LNCaP clone FGC (cell line): ENCODE data around the gene SLC25A14.
"Not testable (repeated sequence)": the region's sequence is repeated elsewhere in the genome, so short reads cannot be mapped to it uniquely, and the experiment has no call there.

Source experiments
- DNase-seq: peaks from one replicate; pipeline ENCODE4 v3.0.0-alpha.2; 2011; ENCODE audit warnings: low read depth
- H3K4me3 ChIP-seq: 2 replicates; pipeline ENCODE4 v1.5.1; 2011; ENCODE audit warnings: mild to moderate bottlenecking, low read depth, low read length, control low read depth
- TF ChIP-seq, protein P1 (sequence below): IDR thresholded peaks from 2 replicates; pipeline ENCODE4 v1.5.1; 2012; ENCODE audit warnings: mild to moderate bottlenecking; ENCODE audit not compliant: control insufficient read depth, insufficient read depth; ENCODE audit errors: extremely low read depth

SLC25A14 gene

DNA sequence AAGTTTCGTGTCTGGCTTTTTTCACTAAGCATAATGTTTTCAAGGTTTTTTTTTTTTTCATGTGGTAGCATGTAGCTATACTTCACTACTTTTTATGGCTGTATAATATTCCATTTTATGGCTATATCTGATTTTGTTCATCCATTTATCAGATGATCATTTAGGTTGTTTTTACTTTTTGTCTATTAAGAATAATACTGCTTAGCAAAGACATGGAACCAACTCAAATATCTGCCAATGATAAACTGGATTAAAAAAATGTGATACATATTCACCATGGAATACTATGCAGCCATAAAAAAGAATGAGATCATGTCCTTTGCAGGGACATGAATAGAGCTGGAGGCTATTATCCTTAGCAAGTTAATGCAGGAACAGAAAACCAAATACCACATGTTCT, 38.3 kb upstream of the SLC25A14 start:
- TF ChIP-seq, protein P1, sequence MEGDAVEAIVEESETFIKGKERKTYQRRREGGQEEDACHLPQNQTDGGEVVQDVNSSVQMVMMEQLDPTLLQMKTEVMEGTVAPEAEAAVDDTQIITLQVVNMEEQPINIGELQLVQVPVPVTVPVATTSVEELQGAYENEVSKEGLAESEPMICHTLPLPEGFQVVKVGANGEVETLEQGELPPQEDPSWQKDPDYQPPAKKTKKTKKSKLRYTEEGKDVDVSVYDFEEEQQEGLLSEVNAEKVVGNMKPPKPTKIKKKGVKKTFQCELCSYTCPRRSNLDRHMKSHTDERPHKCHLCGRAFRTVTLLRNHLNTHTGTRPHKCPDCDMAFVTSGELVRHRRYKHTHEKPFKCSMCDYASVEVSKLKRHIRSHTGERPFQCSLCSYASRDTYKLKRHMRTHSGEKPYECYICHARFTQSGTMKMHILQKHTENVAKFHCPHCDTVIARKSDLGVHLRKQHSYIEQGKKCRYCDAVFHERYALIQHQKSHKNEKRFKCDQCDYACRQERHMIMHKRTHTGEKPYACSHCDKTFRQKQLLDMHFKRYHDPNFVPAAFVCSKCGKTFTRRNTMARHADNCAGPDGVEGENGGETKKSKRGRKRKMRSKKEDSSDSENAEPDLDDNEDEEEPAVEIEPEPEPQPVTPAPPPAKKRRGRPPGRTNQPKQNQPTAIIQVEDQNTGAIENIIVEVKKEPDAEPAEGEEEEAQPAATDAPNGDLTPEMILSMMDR: no peak
- no peak for DNase-seq
- H3K4me3 ChIP-seq: no peak overlapping the region

GRCh38 chrX:130301977-130302376, 37.7 kb upstream of the SLC25A14 start:
- no peak overlapping the region for H3K4me3 ChIP-seq
- no peak for DNase-seq
- TF ChIP-seq, protein P1: no peak

DNA sequence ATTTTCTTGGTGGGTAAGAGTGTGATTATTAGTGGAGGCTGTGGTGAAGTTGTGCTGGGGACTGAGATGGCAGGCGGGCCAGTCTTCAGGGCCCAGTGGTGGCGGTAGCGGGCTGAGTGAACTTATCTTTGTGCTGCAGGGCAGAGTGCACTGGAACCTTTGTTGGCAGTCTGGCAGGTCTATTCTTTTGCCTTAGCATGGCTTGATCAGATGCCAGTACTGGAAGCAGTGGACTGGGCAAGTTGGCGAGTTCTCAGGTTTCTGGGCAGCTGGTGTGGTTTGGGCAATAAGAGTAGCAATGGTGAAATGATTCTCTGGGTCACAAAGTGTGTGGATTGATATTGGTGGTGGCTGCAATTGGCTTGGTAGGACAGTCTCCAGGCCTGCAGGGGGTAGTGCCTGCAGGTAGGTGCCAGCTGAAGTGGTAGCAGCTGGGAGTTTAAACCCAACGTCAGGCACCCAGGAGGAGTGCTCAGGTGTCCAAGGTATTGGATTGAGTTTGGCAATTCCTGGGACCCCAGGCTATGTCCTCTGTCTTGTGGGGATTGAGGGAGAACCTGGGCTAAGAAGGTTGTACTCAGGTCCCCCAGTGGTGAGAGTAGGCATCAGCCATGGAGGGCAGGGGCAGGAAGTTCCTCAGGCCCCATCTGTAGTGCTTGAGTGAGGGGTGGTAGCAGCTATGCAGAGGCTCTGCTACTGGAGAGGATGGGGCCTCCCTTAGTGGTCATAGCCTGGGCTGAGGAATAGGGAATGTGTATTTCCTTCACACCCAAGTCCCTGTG, 34.9 kb upstream of the SLC25A14 start:
- TF ChIP-seq, protein P1: no peak
- H3K4me3 ChIP-seq: no peak overlapping the region
- no peak for DNase-seq

DNA sequence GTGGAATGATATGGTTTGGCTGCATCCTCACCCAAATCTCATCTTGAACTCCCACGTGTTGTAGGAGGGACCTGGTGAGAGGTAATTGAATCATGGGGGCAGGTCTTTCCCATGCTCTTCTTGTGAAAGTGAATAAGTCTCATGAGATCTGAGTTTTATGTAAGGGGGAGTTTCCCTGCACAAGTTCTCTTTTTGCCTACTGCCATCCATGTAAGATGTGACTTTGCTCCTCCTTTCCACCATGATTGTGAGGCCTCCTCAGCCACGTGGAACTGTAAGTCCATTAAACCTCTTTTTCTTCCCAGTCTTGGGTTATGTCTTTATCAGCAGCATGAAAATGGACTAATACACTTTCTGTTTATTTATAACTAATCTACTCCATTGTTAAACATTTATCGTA, 19.8 kb upstream of the SLC25A14 start:
- H3K4me3 ChIP-seq, DNase-seq: not testable (repeated sequence)

DNA sequence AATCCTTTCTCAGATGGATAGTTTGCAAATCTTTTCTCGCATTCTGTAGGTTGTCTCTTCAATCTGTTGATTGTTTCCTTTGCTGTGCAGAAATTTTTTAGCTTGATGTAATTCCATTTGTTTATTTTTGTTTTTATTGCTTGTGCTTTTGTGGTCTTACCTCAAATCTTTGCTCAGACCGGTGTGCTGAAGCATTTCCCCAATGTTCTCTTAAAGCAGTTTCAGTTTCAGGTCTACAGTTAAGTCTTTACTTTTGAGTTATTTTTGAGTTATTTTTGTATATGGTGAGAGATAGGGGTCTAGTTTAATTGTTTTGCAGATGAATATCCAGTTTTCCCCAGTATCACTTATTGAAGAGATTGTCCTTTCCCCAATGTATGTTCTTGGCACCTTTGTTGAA, 18.2 kb upstream of the SLC25A14 start:
- TF ChIP-seq, protein P1: no peak
- DNase-seq: no peak
- no peak overlapping the region for H3K4me3 ChIP-seq

DNA sequence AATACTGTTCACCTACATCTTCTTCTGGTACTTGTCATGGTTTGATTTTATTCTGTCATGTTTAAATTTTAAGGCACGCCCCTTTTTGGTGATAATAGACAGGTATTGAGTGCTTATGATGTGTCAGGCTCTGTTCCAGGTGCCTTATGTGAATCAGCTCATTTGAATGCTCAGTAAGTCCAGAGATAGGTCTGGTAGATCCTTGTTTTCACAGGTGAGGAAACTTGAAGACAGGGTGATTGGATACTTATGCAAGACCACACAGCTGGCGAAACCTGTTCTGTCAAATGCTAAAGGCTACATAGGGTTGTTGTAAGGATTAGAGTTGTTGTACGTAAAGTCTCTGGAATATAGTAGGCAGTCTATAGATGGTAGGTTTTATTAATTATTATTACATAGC, 9.6 kb upstream of the SLC25A14 start:
- TF ChIP-seq, protein P1: no peak
- no peak overlapping the region for H3K4me3 ChIP-seq
- peak; percentile 56 for DNase-seq

GRCh38 chrX:130330706-130331105, 9.0 kb upstream of the SLC25A14 start:
- DNase-seq: peak; percentile 41
- TF ChIP-seq, protein P1: peak; percentile 64
- H3K4me3 ChIP-seq: no peak overlapping the region
